NT2/D1 (cell line): ENCODE data around the gene LRRC39.

Experiments used
- YY1 ChIP-seq: IDR thresholded peaks from 2 replicates; pipeline ENCODE4 v1.6.1; 2011; ENCODE audit not compliant: insufficient read length, insufficient read depth
- ZNF274 ChIP-seq: IDR thresholded peaks from 2 replicates; pipeline ENCODE4 v1.6.1; 2011; ENCODE audit warnings: mild to moderate bottlenecking, low read depth, low read length

DNA sequence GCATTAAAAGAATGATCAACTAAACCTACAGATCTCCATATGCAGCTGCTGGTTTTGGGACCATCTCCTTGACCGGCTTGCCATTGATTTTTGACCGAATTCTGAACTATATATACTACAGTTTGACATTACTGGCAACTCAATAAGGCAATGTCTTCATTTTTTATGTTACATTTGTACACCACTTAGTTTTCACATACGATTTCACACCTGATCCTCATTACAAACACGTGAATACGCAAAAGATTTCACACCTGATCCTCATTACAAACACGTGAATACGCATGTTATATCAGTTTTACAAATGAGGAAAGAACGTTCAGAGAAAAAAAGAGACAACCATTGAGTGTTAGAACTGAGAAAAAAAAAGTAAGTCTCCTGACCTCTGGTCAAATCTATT lies 46.4 kb downstream of the LRRC39 start:
- no peak for TF ChIP-seq YY1
- TF ChIP-seq ZNF274, result no peak
